NCI-H1092 (cell line): ENCODE data around the gene ZNF513.
"Not testable (repeated sequence)": the region's sequence is repeated elsewhere in the genome, so short reads cannot be mapped to it uniquely, and the experiment has no call there.

Source experiments
- DNase-seq: peaks from one replicate; lab custom pipeline; 2025; lab: John Stamatoyannopoulos, UW

The ZNF513 gene, protein sequence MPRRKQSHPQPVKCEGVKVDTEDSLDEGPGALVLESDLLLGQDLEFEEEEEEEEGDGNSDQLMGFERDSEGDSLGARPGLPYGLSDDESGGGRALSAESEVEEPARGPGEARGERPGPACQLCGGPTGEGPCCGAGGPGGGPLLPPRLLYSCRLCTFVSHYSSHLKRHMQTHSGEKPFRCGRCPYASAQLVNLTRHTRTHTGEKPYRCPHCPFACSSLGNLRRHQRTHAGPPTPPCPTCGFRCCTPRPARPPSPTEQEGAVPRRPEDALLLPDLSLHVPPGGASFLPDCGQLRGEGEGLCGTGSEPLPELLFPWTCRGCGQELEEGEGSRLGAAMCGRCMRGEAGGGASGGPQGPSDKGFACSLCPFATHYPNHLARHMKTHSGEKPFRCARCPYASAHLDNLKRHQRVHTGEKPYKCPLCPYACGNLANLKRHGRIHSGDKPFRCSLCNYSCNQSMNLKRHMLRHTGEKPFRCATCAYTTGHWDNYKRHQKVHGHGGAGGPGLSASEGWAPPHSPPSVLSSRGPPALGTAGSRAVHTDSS

DNA sequence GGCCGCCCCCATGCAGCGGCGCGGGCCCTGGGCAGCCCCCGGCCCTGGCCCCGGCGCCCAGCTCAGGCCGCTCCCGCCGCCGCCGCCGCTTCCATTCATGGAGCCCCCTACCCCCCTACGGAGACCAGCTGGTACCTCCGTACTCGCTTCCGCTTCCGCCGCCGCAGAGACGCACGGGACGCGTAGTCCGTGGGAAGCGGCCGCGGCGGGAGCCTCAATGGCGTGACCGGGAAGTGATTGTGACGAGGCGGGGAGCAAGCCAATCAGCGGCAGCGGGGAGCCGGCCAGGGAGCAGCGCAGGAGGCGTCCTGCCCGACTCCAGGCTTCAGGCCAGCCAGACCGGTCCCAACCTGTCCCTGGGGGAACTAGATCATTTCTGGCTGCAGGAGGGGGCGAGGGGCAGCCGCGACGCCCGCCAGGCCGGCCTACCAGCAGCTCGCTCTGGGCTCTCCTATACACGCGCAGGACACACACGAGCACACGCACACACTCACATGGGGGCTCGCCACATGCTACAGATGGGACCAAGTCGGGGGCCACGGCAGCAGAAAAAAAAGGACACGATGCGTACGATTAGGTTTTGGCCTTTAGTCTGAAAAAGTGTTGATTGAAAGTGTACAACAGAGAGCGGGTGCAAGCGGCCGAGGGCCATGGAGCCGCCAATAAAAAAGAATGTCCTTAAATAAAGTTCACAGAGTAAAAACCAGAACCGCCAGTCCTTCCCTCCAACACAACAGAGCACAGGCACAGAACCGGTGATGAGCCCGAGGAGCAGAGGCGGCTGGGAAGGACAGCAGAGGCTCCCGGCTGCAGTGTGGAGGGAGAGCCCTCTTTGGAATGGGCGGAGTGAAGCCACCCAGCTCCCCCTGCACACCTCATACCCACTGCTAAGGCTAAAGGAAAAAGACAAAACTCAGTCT is at the start of gene ZNF513:
Gene ZNF513, minus strand, starts transcription at position 109 of the 920 bp plus-strand sequence. CDS start 208 bp downstream, outside the sequence.
- peak; percentile 90 for DNase-seq

DNA sequence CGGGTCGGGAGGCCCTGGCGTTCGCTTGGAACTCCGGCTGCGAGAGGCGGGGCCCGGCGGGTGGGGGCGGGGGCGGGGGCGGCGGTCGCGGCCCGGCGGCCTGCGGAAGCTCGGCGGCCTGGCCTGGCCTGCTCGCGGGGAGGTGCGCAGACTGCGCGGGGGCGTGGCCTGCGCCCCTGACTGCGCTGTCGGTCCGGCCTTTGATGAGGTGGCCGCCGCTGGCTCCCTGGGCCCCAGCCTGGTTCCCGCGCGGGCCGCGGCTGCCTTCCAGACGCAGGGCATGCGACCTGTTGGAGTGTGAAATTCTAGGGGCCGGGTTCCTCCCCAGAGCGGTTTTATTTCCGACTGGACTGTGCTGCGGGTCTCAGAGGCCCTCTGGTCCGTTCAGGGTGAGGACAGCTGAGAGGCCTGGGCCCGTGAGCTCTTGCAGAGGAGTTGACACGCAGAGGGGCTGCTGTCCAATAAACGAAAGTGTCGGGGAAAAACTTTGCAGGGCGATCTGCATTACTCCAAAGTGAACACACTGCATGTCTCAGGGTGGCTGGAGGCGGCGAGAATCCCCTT is 48.5 kb upstream of the ZNF513 start:
- DNase-seq, result no peak

DNA sequence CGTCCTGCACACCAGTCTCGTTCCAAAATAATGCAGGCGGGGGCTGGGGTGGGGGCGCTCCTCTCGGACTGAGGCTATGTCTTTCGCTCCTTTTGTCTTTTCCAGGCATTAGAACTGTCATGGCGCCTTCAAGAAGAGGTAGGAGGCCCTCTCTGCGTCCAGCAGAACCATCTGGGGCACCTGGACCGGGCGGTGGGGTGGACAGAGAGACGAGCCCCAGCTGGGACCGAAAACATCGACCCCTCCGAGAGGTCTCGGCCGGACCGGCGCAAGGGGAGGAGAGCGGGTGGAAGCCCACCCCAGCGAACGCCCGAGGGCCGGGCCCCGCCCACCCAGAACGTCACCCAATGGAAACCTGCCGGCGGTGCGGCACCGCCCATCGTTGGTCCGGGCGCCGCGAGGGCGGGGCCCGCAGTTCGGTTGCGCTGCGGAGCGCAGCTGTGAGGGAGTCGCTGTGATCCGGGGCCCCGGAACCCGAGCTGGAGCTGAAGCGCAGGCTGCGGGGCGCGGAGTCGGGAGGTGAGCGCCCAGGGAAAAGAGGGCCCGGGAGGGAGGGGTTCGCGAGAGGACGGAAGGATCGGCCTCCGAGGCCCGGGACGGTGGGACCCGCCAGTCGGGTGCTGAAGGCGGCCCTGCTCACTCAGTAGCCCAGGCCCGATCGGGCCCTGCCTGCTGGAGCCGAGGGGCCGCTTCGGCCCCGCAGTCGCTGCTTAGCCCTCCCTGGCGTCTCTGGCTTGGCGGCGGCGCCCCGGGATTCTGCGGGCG is 47.9 kb upstream of the ZNF513 start, which contains the start of gene NRBP1:
Gene NRBP1, plus strand, starts transcription at position 419 of the 765 bp plus-strand sequence. CDS start 4,643 bp downstream, outside the sequence.
- peak; percentile 84 for DNase-seq

DNA sequence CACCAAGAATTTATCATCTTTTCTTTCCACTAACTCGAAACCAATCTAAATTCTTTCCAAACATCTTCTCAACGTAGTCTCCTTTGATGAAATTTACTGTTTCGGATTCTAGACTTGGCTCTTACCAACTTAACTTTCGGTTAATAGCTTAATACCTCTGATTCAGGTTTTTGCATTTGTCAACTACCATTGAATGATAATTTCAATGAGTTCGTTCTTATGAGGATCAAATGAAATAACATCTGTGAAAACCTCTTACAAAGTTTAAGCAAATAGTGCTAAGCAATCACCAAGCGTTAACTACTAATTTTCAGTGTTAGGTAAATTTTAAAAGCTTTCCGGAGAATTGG is 47.3 kb upstream of the ZNF513 start:
- DNase-seq, result no peak

DNA sequence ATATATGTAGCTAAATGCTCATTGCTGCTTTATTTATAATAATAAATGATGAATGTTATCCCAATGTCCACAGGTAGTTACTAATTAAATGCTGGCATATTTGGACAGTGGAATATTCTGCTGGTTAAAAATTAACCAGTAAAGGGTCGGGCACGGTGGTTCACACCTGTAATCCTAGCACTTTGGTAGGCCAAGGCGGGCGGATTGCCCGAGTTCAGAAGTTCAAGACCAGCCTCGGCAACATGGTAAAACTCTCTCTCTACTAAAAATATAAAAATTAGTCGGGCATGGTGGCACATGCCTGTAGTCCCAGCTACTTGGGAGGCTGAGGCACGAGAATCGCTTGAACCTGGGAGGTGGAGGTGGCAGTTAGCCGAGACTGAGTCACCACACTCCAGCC is 44.5 kb upstream of the ZNF513 start:
- not testable (repeated sequence) for DNase-seq

DNA sequence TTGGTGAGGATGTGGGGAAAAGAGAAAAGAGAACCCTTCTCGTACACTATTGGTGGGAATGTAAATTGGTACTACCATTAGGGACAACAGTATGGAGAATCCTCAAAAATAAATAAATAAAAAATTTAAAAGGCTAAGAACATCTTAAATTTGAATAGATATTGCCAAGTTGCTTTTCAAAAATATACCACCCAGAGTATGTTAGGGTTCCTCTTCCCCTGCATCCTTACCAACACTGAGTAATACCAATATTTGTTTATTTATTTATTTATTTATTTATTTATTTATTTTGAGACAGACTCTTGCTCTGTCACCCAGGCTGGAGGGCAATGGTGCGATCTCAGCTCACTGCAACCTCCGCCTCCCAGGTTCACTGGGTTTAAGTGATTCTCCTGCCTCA is 42.4 kb upstream of the ZNF513 start:
- DNase-seq, result no peak

DNA sequence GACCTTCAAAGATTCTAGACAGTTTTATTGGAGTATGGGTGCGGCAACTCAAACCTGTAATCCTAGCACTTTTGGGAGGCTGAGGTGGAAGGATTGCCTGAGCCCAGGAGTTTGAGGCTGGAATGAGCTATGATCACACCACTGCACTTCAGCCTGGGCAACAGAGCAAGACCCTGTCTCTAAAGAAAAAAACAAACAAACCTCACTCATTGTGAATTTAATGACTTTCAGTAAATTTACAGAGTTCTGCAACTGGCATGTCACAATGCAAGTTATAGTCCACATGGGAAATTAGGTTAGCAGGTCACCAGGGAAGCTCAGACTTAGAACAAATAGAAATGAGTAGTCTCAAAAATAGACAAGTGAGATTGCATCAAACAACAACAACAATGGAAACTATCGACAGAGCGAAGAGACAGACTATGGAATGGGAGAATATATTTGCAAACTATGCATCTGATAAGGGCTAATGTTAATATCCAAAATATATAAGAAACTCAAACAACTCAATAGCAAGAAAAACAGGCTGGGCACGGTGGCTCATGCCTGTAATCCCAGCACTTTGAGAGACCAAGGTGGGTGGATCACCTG is 41.2 kb upstream of the ZNF513 start:
- DNase-seq, result no peak

DNA sequence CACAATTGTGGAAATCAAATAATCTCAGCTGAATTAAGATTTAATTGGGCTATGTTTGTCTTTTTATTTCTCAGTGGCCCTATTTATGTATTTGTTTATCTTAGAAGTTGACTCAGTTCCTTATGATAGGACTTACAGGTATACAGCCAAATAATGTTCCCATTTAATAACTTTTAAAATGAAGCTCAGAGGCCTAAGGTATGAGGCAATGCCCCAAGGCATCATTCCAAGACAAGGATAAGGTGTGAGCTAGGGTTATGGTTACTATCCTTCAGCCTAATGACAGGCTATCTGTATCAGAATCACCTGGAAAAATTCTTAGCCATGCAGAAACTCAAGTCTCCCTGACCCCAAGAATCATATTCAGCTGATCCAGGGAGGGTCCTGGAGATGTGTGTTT is 40.5 kb upstream of the ZNF513 start:
- DNase-seq, result no peak

DNA sequence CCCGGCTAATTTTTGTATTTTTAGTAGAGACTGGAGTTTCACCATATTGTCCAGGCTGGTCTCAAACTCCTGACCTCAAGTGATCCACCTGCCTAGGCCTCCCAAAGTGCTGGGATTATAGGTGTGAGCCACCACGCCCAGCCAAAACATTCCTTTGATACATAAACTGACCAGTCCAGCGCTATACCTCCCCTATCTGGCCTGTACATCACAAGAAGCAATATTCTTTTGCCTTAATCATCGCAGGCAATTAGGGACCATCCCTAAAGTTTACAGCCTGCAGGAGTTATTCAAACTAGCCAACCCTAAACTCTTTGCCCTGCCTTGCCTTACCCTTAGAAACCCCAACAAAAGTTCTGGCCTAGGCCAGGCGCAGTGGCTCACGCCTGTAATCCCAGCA is 35.6 kb upstream of the ZNF513 start:
- DNase-seq, result no peak

DNA sequence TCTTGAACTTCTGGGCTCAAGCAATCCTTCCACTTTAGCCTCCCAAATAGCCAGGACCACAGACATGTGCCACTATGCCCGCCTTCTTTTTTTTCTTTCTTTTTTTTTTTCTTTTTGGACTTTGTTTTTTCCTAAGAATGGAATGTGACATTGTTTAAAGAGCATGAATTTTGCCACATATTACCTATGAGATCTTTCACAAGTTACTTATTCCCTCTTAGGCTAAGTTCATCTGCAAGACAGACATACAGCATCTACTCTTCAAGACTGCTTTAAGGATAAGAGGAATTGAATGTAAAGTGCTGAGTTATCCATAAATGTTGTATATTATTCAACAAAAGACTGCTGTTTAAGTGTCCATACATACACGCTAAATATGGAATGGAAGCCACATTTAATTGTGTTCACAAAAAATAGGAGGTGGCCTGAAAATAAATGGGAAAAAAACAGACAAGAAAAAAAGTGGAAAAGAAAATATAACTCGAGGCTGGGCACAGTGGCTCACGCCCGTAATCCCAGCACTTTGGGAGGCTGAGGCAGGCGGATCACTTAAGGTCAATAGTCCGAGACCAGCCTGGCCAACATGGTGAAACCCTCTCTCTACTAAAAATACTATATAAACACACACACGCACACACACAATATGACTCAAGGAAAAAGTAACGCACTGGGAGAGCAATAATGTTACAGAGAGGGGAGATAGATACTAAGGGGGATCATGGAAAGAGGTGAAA is 32.1 kb upstream of the ZNF513 start:
- no peak for DNase-seq

DNA sequence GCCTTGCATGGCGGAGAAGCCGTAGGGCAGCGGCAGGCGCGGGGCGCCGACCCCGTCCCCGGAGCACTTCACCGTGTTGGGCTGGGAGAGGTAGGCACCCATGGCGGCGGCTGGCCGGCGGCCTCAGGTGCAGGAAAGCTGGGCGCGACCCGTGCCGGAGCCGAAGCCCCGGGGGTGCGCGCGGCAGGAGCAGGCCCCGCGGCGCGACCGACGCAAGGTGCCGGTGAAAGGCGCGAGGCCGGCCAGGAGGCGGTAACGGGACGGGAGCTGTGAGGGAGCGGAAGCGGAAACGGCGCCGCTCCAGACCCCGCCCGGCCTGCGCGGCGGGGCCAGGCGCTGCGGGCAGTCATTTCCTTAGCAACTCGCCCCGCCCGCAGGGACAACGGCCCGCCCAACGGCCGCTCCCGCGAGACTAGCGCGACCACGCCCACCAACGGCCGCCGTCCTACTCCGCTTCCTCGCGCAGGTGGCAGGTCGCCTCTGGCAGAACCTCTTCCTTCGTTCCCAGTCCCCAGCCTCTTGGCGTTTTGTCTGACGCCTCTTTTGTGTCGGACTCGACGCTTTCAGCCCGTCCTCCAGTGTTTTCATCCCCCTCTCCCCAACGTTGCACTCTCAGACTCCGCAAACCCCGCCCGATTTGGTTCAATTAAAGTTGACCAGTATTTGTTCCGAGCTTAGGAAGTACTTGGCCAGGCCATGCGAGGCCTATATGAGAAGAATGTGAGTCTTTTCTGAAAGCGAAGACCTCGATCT is 29.0 kb upstream of the ZNF513 start, which contains the start of gene PPM1G:
Gene PPM1G, minus strand, starts transcription at position 271 of the 753 bp plus-strand sequence. Its CDS starts 169 bp downstream, at position 102.
- DNase-seq, result peak; percentile 85

DNA sequence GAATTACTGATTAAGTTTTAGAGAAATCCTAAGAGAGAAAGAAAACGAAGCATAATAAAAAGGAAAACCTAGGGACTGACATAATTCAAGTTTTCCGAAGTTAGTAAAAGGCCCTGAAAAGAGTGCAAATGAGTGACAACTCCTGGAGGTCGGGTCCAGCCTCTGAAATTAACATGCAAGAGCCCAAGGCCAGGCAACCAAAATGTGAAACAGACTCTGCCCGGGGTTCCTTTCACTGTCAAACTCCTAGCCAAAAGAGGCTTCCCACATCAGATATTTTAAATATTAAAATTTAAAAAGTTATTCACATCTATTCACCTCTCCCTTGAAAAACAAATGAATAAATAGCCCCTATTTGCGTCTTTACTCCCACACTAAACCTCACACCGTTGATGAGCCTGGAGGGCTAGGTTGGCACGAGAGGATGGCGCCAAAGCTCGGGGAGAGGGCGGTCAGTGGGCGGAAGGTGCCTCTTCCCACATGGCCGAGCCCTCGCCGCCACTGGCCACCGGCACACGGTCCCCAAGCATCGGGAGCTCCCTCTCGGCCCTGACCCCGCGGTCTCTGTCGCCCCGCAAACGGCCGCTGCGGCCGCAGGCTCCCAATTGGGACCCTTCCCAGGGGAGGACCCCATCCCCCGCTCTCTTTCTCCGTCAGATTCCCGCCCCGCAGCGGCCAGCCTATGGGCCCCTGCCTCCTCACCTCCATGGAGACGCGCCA is 28.2 kb upstream of the ZNF513 start:
- no peak for DNase-seq

DNA sequence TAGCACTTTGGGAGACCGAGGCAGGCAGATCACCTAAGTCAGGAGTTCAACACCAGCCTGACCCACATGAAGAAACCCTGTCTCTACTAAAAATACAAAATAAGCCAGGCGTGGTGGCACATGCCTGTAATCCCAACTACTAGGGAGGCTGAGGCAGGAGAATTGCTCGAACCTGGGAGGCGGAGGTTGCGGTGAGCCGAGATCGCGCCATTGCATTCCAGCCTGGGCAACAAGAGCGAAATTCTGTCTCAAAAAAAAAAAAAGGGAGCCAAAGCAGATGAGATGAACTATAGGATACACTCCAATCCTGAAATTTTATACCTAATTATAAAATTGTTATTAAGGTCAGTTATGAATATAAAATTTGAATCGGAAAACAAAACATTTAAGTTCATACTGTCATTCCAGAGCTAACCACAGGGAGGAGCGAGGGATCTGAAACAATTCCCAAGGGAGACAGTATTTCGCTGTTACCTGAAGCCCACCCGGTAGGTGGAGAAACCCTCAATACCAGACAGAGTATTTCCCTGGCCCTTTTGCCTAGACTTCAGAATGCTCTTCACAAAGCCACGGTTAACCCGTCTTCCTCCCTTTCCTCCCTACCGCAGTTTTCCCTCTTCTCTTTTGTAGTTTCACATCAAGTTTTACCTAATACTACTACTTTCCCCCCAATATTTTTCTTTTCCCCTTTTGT is 27.4 kb upstream of the ZNF513 start:
- peak; percentile 25 for DNase-seq

DNA sequence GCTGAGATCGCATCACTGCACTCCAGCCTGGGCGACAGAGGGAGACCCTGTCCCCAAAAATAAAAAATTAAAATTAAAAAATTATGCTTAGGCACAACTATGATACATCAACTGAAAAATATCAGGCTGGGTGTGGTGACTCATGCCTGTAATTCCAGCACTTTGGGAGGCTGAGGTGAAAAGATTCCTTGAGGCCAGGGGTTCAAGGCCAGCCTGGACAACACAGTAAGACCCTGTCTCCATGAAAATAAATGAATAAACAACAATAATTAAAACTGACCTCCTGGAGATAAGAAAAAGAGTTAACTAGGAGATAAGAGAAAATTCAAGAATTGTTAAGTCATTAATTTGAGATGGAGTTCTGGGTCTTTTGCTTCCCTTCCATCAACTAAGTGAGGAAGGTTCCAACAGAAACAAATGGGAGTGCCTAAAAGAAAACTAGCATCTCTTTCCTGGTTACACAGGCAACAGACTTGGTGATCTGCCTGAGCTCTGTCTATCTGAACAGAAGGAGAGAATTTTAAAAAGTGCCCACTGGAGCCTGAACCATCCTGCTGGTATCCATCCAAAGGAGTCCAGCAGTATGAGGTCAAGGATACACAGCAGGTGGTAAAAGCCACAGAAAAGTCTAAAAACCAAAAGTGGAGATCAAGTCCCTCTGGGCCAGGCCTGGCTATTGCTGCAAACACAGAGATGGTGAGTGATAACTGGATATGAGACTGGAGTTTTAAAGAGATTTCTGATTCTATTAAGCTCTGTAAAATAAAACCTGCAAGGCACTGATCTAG is 20.0 kb upstream of the ZNF513 start:
- DNase-seq, result no peak

DNA sequence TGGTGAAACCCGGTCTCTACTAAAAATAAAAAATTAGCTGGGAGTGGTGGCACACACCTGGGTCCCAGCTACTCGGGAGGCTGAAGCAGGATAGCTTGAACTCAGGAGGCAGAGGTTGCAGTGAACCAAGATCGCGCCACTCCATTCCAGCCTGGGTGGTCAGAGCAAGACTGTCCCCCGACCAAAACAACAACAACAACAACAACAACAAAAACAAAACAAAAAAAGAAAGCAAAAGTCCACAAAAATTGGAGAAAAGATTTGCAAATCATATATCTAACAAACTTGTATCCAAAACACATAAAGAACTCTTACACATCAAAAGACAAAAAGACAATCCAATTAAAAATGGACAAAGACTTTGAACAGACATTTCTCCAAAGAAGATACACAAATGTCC is 18.4 kb upstream of the ZNF513 start:
- DNase-seq, result no peak

DNA sequence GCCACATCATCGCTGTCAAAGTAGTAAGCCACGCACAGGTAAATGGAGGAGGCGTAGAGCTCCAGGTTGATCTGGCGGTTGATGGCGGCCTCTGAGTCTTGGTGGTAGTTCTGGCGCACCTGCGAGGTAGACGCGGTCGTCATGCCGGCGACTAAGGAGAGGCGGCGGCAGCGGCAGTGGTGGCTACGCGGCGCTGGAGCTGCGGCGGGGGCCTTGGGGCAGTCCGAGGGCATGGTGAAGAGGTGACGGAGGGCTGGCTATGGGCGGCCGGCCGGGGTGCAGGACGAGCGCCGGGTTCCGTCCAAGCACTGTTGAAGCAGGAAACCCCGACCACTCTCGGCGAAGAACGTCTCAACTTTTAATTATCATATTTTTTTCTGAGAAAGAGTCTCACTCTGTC is 12.7 kb upstream of the ZNF513 start:
- DNase-seq, result no peak
